RWPE1 (cell line): ENCODE measurements around the gene SSBP3.

Source experiments
- CTCF ChIA-PET: fragments of 350-600 bp; sonication (Branson Sonifier 250); formaldehyde crosslinking; extraction: SDS; loops from one replicate; lab custom pipeline; 2021; lab: Yijun Ruan, JAX
- POLR2A ChIA-PET: fragments of 400-600 bp; formaldehyde crosslinking; extraction: SDS; loops from one replicate; lab custom pipeline; 2020; ENCODE audit warnings: antibody characterized with exemption; ENCODE audit not compliant: low non-redundant PET; lab: Yijun Ruan, JAX
- DNase-seq: peaks from one replicate; pipeline ENCODE4 v3.0.0; 2012; ENCODE audit warnings: low spot score
- H3K27ac ChIP-seq: fragments of 450-650 bp; 2 replicates; pipeline ENCODE4 v1.5.1; 2017
- TF ChIP-seq, protein P1 (sequence below): fragments of 450-650 bp; conservative IDR thresholded peaks from 2 replicates; pipeline ENCODE4 v1.5.1; 2017; ENCODE audit warnings: low read depth, mild to moderate bottlenecking

SSBP3 gene

GRCh38 chr1:54358503-54359168 is 47.6 kb downstream of the SSBP3 start:
- no peak for DNase-seq
- ChIA-PET CTCF (interaction anchor here (0.6 to 1.2 kb wide), 3 partner anchors 26 to 399 kb away, joined by 3 to 4 read pairs (median 4); no protein-coding TSS in a partner anchor), POLR2A (no interaction called here)
- TF ChIP-seq, protein P1, sequence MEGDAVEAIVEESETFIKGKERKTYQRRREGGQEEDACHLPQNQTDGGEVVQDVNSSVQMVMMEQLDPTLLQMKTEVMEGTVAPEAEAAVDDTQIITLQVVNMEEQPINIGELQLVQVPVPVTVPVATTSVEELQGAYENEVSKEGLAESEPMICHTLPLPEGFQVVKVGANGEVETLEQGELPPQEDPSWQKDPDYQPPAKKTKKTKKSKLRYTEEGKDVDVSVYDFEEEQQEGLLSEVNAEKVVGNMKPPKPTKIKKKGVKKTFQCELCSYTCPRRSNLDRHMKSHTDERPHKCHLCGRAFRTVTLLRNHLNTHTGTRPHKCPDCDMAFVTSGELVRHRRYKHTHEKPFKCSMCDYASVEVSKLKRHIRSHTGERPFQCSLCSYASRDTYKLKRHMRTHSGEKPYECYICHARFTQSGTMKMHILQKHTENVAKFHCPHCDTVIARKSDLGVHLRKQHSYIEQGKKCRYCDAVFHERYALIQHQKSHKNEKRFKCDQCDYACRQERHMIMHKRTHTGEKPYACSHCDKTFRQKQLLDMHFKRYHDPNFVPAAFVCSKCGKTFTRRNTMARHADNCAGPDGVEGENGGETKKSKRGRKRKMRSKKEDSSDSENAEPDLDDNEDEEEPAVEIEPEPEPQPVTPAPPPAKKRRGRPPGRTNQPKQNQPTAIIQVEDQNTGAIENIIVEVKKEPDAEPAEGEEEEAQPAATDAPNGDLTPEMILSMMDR: no peak
- H3K27ac ChIP-seq: no peak overlapping the region

- DNase-seq: no peak
- CTCF ChIA-PET: interaction anchor here (0.8 kb wide), 1 partner anchor 399 kb away, joined by 3 read pairs; no protein-coding TSS in a partner anchor
- no peak overlapping the region for H3K27ac ChIP-seq
- TF ChIP-seq, protein P1: no peak
- POLR2A ChIA-PET: no interaction called here
Observed at GRCh38 chr1:54357967-54358366, 48.2 kb downstream of the SSBP3 start.

DNA sequence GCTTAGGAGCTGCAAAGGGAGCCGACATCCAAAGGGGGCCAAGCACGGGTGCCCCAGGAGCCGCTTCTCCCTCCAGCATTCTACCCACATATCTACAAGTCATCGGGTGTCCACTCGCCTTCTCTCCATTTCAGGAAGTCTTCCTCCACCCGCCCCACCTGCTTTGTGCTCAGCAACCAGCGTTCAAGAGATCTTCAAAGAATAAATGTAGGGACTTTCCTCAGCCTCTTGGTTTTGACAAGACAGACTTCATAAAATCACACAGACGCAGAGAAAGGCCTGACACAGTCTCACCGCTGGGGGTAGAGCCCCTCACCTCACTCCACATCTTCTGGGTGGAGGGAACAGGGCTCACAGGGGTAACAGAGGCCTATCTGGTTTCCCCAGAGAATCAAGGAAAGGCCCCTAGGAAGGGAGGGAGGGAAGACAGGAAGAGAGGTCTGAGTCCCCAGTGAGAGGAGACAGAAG is 49.5 kb downstream of the SSBP3 start:
- ChIA-PET CTCF (no interaction called here), POLR2A (no interaction called here)
- DNase-seq: no peak
- no peak overlapping the region for H3K27ac ChIP-seq
- TF ChIP-seq, protein P1: no peak

GRCh38 chr1:54355931-54356679 is 50.1 kb downstream of the SSBP3 start:
- ChIA-PET POLR2A (no interaction called here), CTCF (no interaction called here)
- no peak for DNase-seq
- TF ChIP-seq, protein P1: no peak
- H3K27ac ChIP-seq: no peak overlapping the region

- no peak overlapping the region for H3K27ac ChIP-seq
- DNase-seq: no peak
- ChIA-PET CTCF (no interaction called here), POLR2A (no interaction called here)
- TF ChIP-seq, protein P1: no peak
Observed at GRCh38 chr1:54354899-54355298, 51.3 kb downstream of the SSBP3 start.

DNA sequence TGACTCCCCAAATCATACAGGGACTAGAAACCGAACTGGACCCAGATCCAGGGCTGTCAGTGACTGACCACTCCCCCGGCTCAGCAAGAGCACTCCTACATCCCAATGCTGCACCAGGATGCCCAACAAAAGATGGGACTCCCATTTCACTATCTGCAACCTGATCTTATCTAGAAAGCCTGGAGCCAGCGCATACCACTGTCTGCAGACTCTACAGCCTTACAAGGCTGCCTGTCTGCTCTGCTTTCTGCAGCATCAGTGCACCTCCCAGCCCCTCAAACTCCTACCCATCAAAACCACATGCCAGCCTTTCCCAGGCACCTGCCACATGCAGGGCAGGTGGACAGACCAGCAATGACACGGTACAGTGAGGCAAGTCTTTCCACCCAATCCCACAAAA is 52.2 kb downstream of the SSBP3 start:
- ChIA-PET POLR2A (no interaction called here), CTCF (no interaction called here)
- H3K27ac ChIP-seq: no peak overlapping the region
- TF ChIP-seq, protein P1: no peak
- no peak for DNase-seq
